Measurements from ENCODE around the gene CCDC121. TPM values are rescaled to one million over a fixed set of nuclear protein-coding genes. Genes with fewer than 3 reads are reported as not detected.
A peak's percentile ranks its signal among the peaks of the same experiment; 100 is the strongest.

Gene CCDC121
- total RNA-seq, 1 donor = 1.1 TPM

GRCh38 chr2:27667446-27667845 lies 38.6 kb upstream of the CCDC121 start:
- Histone ChIP-seq H2AFZ (ENCODE audit: low read length) (no peak overlapping the region), H3K4me1 (ENCODE audit: insufficient read depth, low read length) (peaks cover 22% of the 10 kb centered on the region), H3K27me3 (ENCODE audit: insufficient read depth, low read length) (no peaks in the 10 kb centered on the region), H3K36me3 (ENCODE audit: insufficient read depth, low read length) (peaks cover 25% of the 10 kb centered on the region), H3K79me2 (ENCODE audit: insufficient read depth, low read length) (peaks cover 36% of the 10 kb centered on the region), H3K4me2 (ENCODE audit: insufficient read depth, low read length) (no peak overlapping the region), H3K9me3 (ENCODE audit: low read depth, low read length) (no peaks in the 10 kb centered on the region), H3K27ac (ENCODE audit: low read depth, low read length) (no peak overlapping the region), H3K4me3 (ENCODE audit: insufficient read depth, low read length) (no peak overlapping the region), H4K20me1 (ENCODE audit: insufficient read depth, low read length) (no peaks in the 10 kb centered on the region)
- TF ChIP-seq CTCF (IDR thresholded peaks at IDR 0.05; ENCODE audit: extremely low read depth, low read depth, low read length) = no peak
- no peak for DNase-seq (ENCODE audit: insufficient read length, low spot score, missing footprints)

- TF ChIP-seq CTCF (IDR thresholded peaks at IDR 0.05; ENCODE audit: extremely low read depth, low read depth, low read length) = no peak
- no peaks in the 10 kb centered on the region for H3K9me3 ChIP-seq (ENCODE audit: low read depth, low read length)
- H3K4me2 ChIP-seq (ENCODE audit: insufficient read depth, low read length) = peak overlapping the region; percentile 99
- H2AFZ ChIP-seq (ENCODE audit: low read length) = peak overlapping the region; percentile 100
- H3K4me3 ChIP-seq (ENCODE audit: insufficient read depth, low read length) = peak overlapping the region; percentile 97
- H3K36me3 ChIP-seq (ENCODE audit: insufficient read depth, low read length) = peaks cover 39% of the 10 kb centered on the region
- DNase-seq (ENCODE audit: insufficient read length, low spot score, missing footprints) = no peak
- H3K27me3 ChIP-seq (ENCODE audit: insufficient read depth, low read length) = no peaks in the 10 kb centered on the region
- peak overlapping the region; percentile 97 for H3K27ac ChIP-seq (ENCODE audit: low read depth, low read length)
- H3K4me1 ChIP-seq (ENCODE audit: insufficient read depth, low read length) = peaks cover 25% of the 10 kb centered on the region
- H4K20me1 ChIP-seq (ENCODE audit: insufficient read depth, low read length) = no peaks in the 10 kb centered on the region
- H3K79me2 ChIP-seq (ENCODE audit: insufficient read depth, low read length) = peaks cover 52% of the 10 kb centered on the region
Measured at GRCh38 chr2:27664622-27665363, 36.0 kb upstream of the CCDC121 start.

- DNase-seq (ENCODE audit: insufficient read length, low spot score, missing footprints) = peak; percentile 27
- peak overlapping the region; percentile 99 for H3K4me2 ChIP-seq (ENCODE audit: insufficient read depth, low read length)
- peaks cover 25% of the 10 kb centered on the region for H3K4me1 ChIP-seq (ENCODE audit: insufficient read depth, low read length)
- peak overlapping the region; percentile 100 for H2AFZ ChIP-seq (ENCODE audit: low read length)
- TF ChIP-seq CTCF (IDR thresholded peaks at IDR 0.05; ENCODE audit: extremely low read depth, low read depth, low read length) = no peak
- H3K27me3 ChIP-seq (ENCODE audit: insufficient read depth, low read length) = no peaks in the 10 kb centered on the region
- H3K9me3 ChIP-seq (ENCODE audit: low read depth, low read length) = no peaks in the 10 kb centered on the region
- H3K79me2 ChIP-seq (ENCODE audit: insufficient read depth, low read length) = peaks cover 58% of the 10 kb centered on the region
- H3K27ac ChIP-seq (ENCODE audit: low read depth, low read length) = peak overlapping the region; percentile 97
- peaks cover 39% of the 10 kb centered on the region for H3K36me3 ChIP-seq (ENCODE audit: insufficient read depth, low read length)
- no peaks in the 10 kb centered on the region for H4K20me1 ChIP-seq (ENCODE audit: insufficient read depth, low read length)
- H3K4me3 ChIP-seq (ENCODE audit: insufficient read depth, low read length) = peak overlapping the region; percentile 97
Measured at GRCh38 chr2:27664154-27664574, 35.4 kb upstream of the CCDC121 start.

GRCh38 chr2:27663285-27664153 lies 34.7 kb upstream of the CCDC121 start, which contains the start of the genes SLC4A1AP and SUPT7L:
TSS of gene SLC4A1AP (plus strand) at chr2:27663889. CDS start at chr2:27663915, 26 bp downstream.
TSS of gene SUPT7L (minus strand) at chr2:27663614. CDS start at chr2:27662192, 1,422 bp downstream.
- Histone ChIP-seq H3K27me3 (ENCODE audit: insufficient read depth, low read length) (no peaks in the 10 kb centered on the region), H3K79me2 (ENCODE audit: insufficient read depth, low read length) (peaks cover 61% of the 10 kb centered on the region), H4K20me1 (ENCODE audit: insufficient read depth, low read length) (no peaks in the 10 kb centered on the region), H3K4me3 (ENCODE audit: insufficient read depth, low read length) (peak within 1 kb of the TSS; percentile 97), H3K4me2 (ENCODE audit: insufficient read depth, low read length) (peak within 1 kb of the TSS; percentile 99), H2AFZ (ENCODE audit: low read length) (peak within 1 kb of the TSS; percentile 100), H3K4me1 (ENCODE audit: insufficient read depth, low read length) (peaks cover 25% of the 10 kb centered on the region), H3K36me3 (ENCODE audit: insufficient read depth, low read length) (peaks cover 35% of the 10 kb centered on the region), H3K27ac (ENCODE audit: low read depth, low read length) (peak within 1 kb of the TSS; percentile 97), H3K9me3 (ENCODE audit: low read depth, low read length) (no peaks in the 10 kb centered on the region)
- DNase-seq (ENCODE audit: insufficient read length, low spot score, missing footprints) = peak; percentile 80
- TF ChIP-seq CTCF (IDR thresholded peaks at IDR 0.05; ENCODE audit: extremely low read depth, low read depth, low read length) = no peak

Measured in osteoblast (primary cell).